SH-SY5Y (cell line): Measurements from ENCODE around the gene GPR149.

ENCODE experiments used
- GATA2 ChIP-seq: IDR thresholded peaks from 2 replicates; pipeline ENCODE4 v1.6.1; 2011; ENCODE audit warnings: mild to moderate bottlenecking, low read depth, low read length
- GATA3 ChIP-seq: IDR thresholded peaks from 2 replicates; pipeline ENCODE4 v1.6.1; 2011; ENCODE audit warnings: low read depth, mild to moderate bottlenecking, low read length, moderate library complexity

The GPR149 gene

GRCh38 chr3:154314152-154314551 is 115.8 kb downstream of the GPR149 start:
- TF ChIP-seq GATA2, result no peak
- no peak for TF ChIP-seq GATA3

DNA sequence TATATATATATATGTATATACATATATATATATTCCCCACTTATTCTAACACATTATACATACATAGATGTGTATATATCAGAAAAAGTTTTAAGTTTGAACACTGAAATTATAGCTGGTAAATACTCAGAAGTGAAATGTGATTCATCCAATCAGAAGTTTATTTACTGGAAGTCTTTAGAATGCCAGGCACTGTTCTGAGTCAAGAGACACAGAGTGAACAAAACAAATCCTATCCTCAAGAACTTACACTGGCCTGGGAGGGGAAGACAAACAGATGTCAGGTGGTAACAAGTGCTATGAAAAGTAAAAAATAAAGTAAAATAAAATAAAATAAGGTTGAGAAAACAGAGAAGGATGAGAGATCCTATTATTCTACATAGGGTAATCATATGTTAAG is 119.2 kb downstream of the GPR149 start:
- no peak for TF ChIP-seq GATA2
- no peak for TF ChIP-seq GATA3

- no peak for TF ChIP-seq GATA3
- TF ChIP-seq GATA2, result no peak
These were observed 122.6 kb downstream of the GPR149 start for GRCh38 chr3:154307363-154307762.

- TF ChIP-seq GATA3, result no peak
- no peak for TF ChIP-seq GATA2
These were observed 125.1 kb downstream of the GPR149 start for GRCh38 chr3:154304936-154305335.

DNA sequence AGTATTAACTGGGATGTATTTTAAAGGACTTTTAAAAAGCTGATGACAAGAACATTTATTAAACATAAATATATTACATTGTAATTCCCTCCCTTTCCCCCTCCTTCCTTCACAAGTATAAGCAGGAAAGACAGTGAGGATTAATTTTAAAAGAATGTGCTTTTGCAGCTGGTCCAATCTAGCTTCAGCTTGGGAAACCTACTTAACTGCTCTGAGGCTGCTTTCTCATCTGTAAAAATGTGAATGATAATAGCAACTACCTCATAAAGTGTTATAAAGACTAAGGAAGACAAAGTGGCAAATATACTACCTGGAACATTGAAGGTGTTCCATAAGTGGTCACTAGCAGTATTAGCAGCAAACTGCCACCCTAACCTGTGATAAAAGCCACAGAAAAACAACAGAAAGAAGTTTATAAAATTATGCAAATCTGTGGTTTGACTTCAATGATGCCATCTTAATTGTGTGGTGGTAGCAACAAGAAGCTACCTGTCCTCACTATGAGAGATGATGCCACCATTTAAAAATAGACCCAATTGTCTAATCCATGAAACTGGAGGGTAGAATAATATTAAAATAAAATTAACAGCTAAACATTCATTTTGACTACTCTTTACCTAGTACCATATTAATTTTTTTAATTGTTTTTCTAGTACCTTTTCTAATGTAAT is 125.7 kb downstream of the GPR149 start:
- TF ChIP-seq GATA3 (no peak), GATA2 (no peak)

DNA sequence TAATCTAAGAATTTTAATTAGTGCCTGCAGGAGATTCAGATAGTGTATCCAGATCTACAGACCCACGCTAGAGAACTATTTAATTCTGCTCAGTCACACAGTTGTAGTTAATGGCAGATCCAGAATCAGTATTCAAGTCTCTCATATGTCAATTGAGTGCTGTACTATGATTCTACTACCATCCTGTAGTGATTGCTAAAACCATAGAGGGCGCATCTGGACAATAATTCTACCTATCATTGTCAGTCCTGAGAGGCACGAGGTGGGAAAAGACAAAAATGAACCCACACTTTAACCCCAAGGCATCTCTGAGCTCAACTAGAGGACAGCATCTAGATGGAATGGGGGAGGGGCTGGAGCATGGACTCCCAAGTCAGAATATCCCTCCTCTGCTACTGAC is 128.4 kb downstream of the GPR149 start:
- TF ChIP-seq GATA2 (no peak), GATA3 (no peak)

- TF ChIP-seq GATA2, result no peak
- no peak for TF ChIP-seq GATA3
These were observed 136.0 kb downstream of the GPR149 start for GRCh38 chr3:154294016-154294415.

DNA sequence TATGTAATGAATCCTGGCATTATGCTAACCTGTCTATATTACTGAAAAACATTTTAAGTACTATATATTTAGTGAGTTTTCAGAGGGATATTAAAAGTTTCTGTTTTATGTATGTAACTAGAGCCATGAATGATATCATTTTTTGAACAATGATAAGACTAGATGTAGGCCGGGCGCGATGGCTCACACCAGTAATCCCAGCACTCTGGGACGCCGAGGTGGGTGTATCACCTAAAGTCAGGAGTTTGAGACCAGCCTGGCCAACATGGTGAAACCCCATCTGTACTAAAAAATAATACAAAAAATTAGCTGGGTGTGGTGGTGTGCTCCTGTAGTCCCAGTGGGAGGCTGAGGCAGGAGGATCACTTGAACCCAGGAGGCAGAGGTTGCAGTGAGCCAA is 139.8 kb downstream of the GPR149 start:
- TF ChIP-seq GATA2 (no peak), GATA3 (no peak)
